Dendritic cell treated with granulocyte-macrophage colony-stimulating factor and Interleukin-4, amounts not matched to agents 40 ng/mL and 50 ng/mL, for 4 days (primary cell): ENCODE data around the gene BCAS3.

Experiments used
- H3K27ac Mint-ChIP-seq: one replicate; pipeline ENCODE4 v1.8.0; 2022; ENCODE audit warnings: mild to moderate bottlenecking, mixed read lengths
- H3K27me3 Mint-ChIP-seq: one replicate; pipeline ENCODE4 v1.8.0; 2022; ENCODE audit warnings: mild to moderate bottlenecking, mixed read lengths
- H3K36me3 Mint-ChIP-seq: one replicate; pipeline ENCODE4 v1.8.0; 2022; ENCODE audit warnings: low read depth, mixed read lengths
- H3K4me1 Mint-ChIP-seq: one replicate; pipeline ENCODE4 v1.8.0; 2022; ENCODE audit warnings: low read depth, mixed read lengths
- H3K4me3 Mint-ChIP-seq: one replicate; pipeline ENCODE4 v1.8.0; 2022; ENCODE audit warnings: mild to moderate bottlenecking, moderate library complexity, mixed read lengths
- H3K9me3 Mint-ChIP-seq: one replicate; pipeline ENCODE4 v1.8.0; 2022; ENCODE audit warnings: mixed read lengths
- intact Hi-C: fragments of 100-400 bp; cut with micrococcal nuclease; formaldehyde crosslinking; loops from one replicate; pipeline ENCODE4 v1.15.0; 2022

Gene BCAS3

DNA sequence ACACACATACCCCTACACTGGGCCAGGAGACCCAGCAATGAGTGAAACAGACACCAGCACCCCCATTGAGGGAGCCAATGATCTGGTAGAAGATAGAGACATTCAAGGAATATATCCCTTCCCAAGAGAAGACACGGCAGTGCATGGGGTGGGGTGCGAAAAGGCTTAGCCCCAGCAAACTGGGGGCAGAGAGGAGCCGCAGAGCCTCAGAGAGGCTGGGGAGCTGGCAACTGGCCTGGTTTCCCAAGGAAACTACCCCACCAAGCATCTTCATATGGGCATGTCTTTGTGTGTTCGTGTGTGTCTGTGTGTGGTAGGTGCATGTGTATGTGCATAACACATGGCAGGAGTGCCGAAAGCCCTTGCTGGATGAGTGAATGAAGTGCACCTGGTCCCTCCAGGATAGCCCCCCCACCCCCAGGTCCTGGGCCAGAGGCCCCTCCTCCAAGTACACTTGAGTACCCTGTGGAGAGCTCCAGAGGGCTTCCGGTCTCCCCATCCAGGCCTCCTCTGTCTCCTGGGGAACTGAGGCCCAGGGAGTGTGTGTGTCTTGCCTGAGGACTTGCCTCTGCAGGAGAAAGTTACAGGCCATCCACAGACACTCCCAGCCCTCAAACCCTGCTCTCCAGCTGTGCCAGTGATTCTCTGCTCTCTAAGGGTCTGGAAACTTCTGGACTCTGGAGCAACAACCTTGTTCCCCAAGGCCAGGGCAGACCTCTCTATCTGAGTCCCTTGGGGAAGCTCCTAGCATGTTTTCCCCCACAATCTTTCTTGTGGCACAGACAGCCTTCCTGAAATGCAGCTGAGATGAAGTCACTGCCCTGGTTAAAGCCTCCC is 737.9 kb downstream of the BCAS3 start:
- intact Hi-C loops, result loop anchor here (2.0 kb wide), 1 partner anchor 135 kb away; no protein-coding TSS in a partner anchor
- Mint-ChIP-seq H3K4me3 (no peak overlapping the region), H3K27me3 (peaks cover 87% of the 10 kb centered on the region), H3K36me3 (no peaks in the 10 kb centered on the region), H3K27ac (no peak overlapping the region), H3K9me3 (no peaks in the 10 kb centered on the region), H3K4me1 (peaks cover 21% of the 10 kb centered on the region)

- Mint-ChIP-seq H3K9me3 (no peaks in the 10 kb centered on the region), H3K4me1 (peaks cover 19% of the 10 kb centered on the region), H3K4me3 (no peak overlapping the region), H3K27me3 (peaks cover 86% of the 10 kb centered on the region), H3K36me3 (no peaks in the 10 kb centered on the region), H3K27ac (no peak overlapping the region)
- intact Hi-C loops, result loop anchor here (2.0 kb wide), 1 partner anchor 135 kb away; no protein-coding TSS in a partner anchor
Measured at GRCh38 chr17:61416211-61416539, 738.5 kb downstream of the BCAS3 start.

- H3K4me3 Mint-ChIP-seq, result no peak overlapping the region
- peaks cover 86% of the 10 kb centered on the region for H3K27me3 Mint-ChIP-seq
- no peaks in the 10 kb centered on the region for H3K9me3 Mint-ChIP-seq
- H3K36me3 Mint-ChIP-seq, result no peaks in the 10 kb centered on the region
- peaks cover 14% of the 10 kb centered on the region for H3K4me1 Mint-ChIP-seq
- H3K27ac Mint-ChIP-seq, result no peak overlapping the region
- intact Hi-C loops, result loop anchor here (2.0 kb wide), 1 partner anchor 134 kb away; no protein-coding TSS in a partner anchor
Measured at GRCh38 chr17:61416540-61417363, 739.1 kb downstream of the BCAS3 start.

- H3K4me3 Mint-ChIP-seq, result no peak overlapping the region
Measured at GRCh38 chr17:61418449-61418848, 740.8 kb downstream of the BCAS3 start.

DNA sequence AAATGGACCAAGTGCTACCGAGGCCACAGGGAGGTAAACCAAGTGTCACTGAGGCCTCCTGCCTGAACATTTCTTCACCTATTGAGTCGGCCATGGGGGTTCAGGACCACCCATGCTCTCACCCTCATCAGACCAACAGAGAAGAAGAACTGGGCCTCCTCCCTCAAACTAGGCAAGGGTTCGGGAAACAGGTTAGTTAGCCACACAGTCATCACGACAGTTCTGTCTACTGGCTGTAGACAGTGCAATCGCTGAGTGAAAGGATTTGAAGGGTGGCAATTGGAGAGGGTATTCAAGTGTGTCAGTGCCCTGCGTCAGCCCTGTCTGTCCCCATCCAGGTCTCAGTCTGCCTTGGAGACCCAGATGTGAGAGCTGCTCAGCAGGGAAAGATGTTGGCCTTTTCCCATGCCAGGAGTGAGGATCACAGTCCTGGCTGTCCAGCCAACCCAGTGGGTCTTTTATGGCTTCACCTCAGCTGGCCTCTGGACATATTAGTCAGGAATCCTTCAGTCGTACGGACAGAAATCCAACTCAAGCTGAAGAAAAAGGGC is 741.9 kb downstream of the BCAS3 start:
- intact Hi-C loops, result no loop called here
- Mint-ChIP-seq H3K9me3 (no peaks in the 10 kb centered on the region), H3K27ac (no peak overlapping the region), H3K4me1 (peaks cover 8% of the 10 kb centered on the region), H3K36me3 (no peaks in the 10 kb centered on the region), H3K27me3 (peaks cover 78% of the 10 kb centered on the region), H3K4me3 (no peak overlapping the region)

More at GRCh38 chr17:61418449-61418848, 740.8 kb downstream of the BCAS3 start:
- no peaks in the 10 kb centered on the region for H3K36me3 Mint-ChIP-seq
- H3K9me3 Mint-ChIP-seq, result no peaks in the 10 kb centered on the region
- peaks cover 8% of the 10 kb centered on the region for H3K4me1 Mint-ChIP-seq
- H3K27ac Mint-ChIP-seq, result no peak overlapping the region
- intact Hi-C loops, result no loop called here
- H3K27me3 Mint-ChIP-seq, result peaks cover 83% of the 10 kb centered on the region

GRCh38 chr17:61420052-61420451 is 742.4 kb downstream of the BCAS3 start:
- Mint-ChIP-seq H3K27me3 (peaks cover 75% of the 10 kb centered on the region), H3K27ac (no peak overlapping the region), H3K4me3 (no peak overlapping the region), H3K4me1 (peaks cover 8% of the 10 kb centered on the region), H3K9me3 (no peaks in the 10 kb centered on the region), H3K36me3 (no peaks in the 10 kb centered on the region)
- intact Hi-C loops, result no loop called here

DNA sequence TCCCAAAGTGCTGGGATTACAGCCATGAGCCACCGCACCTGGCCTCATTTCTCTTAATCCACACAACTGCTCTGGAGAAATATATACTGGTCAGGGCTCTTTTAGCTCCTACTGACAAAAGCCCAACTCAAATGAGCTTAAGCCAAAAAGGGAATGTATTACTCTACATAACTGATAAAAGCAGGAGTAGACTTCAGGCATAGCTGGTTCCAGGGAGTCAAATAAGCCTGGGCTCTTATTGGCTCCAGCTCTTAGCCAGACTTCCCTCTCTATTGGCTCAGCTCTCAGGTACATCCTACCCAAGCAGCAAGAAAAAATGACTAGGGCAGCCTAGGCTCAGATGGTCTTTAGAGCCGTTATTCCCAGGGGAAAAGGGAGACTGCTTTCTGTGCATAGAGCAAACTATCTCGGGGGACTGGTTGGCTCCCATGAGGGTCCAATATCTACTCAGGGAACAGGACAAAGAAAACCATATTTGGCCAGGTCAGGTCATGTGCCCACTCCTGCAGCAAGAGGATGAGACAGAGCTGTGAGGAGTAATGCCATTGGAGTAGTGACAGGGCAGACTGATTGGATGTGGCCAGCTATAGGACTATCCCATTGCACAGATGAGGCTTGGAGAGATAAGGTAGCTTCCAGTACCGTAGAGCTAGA is 743.2 kb downstream of the BCAS3 start:
- H3K4me1 Mint-ChIP-seq, result peaks cover 8% of the 10 kb centered on the region
- no peak overlapping the region for H3K4me3 Mint-ChIP-seq
- intact Hi-C loops, result no loop called here
- no peaks in the 10 kb centered on the region for H3K9me3 Mint-ChIP-seq
- no peak overlapping the region for H3K27ac Mint-ChIP-seq
- peaks cover 73% of the 10 kb centered on the region for H3K27me3 Mint-ChIP-seq
- H3K36me3 Mint-ChIP-seq, result no peaks in the 10 kb centered on the region

GRCh38 chr17:61421460-61421859 is 743.8 kb downstream of the BCAS3 start:
- H3K4me3 Mint-ChIP-seq, result no peak overlapping the region
- H3K27ac Mint-ChIP-seq, result no peak overlapping the region
- H3K9me3 Mint-ChIP-seq, result no peaks in the 10 kb centered on the region
- peaks cover 72% of the 10 kb centered on the region for H3K27me3 Mint-ChIP-seq
- peaks cover 7% of the 10 kb centered on the region for H3K4me1 Mint-ChIP-seq
- H3K36me3 Mint-ChIP-seq, result no peaks in the 10 kb centered on the region
- intact Hi-C loops, result no loop called here

DNA sequence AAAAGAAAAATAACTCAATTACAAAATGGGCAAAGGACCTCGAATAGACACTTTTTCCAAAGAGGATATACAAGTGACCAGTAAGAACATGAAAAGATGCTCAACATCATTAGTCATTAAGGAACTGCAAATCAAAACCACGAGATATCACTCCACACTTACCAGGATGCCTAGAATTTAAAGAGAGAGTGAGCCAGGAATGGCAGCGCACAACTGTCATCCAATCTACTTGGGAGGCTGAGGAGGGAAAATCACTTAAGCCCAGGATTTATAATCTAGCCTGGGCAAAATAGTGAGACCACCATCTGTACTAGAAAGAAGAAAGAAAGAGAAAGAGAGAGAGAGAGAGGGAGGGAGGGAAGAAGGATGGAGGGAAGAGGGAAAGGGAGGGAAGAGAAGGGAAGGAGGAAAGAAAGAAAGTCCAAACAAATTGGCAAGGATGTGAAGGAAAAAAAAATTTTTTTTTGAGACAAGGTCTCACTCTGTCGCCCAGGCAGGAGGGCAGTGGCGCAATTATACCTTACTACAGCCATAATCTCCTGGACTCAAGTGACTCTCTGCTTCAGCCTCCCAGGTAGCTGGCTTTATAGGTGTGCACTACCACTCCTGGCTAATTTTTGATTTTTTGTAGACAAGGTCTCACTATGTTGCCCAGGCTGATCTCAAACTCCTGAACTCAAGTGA is 744.6 kb downstream of the BCAS3 start:
- no peak overlapping the region for H3K4me3 Mint-ChIP-seq
- H3K36me3 Mint-ChIP-seq, result no peaks in the 10 kb centered on the region
- no peak overlapping the region for H3K27ac Mint-ChIP-seq
- no peaks in the 10 kb centered on the region for H3K9me3 Mint-ChIP-seq
- intact Hi-C loops, result no loop called here
- H3K4me1 Mint-ChIP-seq, result no peaks in the 10 kb centered on the region
- H3K27me3 Mint-ChIP-seq, result peaks cover 66% of the 10 kb centered on the region

DNA sequence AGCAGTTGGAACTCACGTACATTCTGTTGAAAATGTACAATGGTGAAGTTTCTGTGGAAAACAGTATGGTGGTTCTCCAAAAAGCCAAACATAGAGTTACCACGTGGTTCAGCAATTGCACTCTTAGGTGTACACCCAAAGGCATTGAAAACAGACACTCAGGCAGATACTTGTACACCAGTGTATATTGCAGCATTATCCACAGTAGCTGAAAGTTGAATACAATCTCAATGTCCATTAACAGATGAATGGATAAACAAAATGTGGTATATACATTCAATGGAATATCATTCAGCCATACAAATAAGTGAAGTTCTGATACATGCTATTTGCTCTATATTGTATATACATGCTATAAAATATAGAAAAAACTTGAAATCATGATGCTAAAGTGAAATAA is 745.2 kb downstream of the BCAS3 start:
- intact Hi-C loops, result no loop called here
- H3K9me3 Mint-ChIP-seq, result no peaks in the 10 kb centered on the region
- no peaks in the 10 kb centered on the region for H3K4me1 Mint-ChIP-seq
- peaks cover 68% of the 10 kb centered on the region for H3K27me3 Mint-ChIP-seq
- no peak overlapping the region for H3K4me3 Mint-ChIP-seq
- H3K27ac Mint-ChIP-seq, result no peak overlapping the region
- H3K36me3 Mint-ChIP-seq, result no peaks in the 10 kb centered on the region

- intact Hi-C loops, result no loop called here
Measured at GRCh38 chr17:61423967-61424649, 746.5 kb downstream of the BCAS3 start.

GRCh38 chr17:61425682-61426481 is 748.2 kb downstream of the BCAS3 start:
- H3K4me1 Mint-ChIP-seq, result no peaks in the 10 kb centered on the region
- no peaks in the 10 kb centered on the region for H3K36me3 Mint-ChIP-seq
- H3K4me3 Mint-ChIP-seq, result no peak overlapping the region
- H3K9me3 Mint-ChIP-seq, result no peaks in the 10 kb centered on the region
- no peak overlapping the region for H3K27ac Mint-ChIP-seq
- intact Hi-C loops, result no loop called here
- H3K27me3 Mint-ChIP-seq, result peaks cover 51% of the 10 kb centered on the region

More at GRCh38 chr17:61423967-61424649, 746.5 kb downstream of the BCAS3 start:
- Mint-ChIP-seq H3K9me3 (no peaks in the 10 kb centered on the region), H3K4me3 (no peak overlapping the region), H3K27ac (no peak overlapping the region), H3K4me1 (no peaks in the 10 kb centered on the region), H3K36me3 (no peaks in the 10 kb centered on the region), H3K27me3 (peaks cover 60% of the 10 kb centered on the region)
